Neural cell (in vitro differentiated cells): ENCODE data around the gene KCTD15. TPM values are rescaled to one million over a fixed set of nuclear protein-coding genes. Genes with fewer than 3 reads are reported as not detected.

Source experiments
- H2AFZ ChIP-seq: fragments of 200-600, 300-800 bp; sonication (generic), shearing (Covaris generic); 2 replicates; pipeline ENCODE4 v1.6.0; 2014; ENCODE audit warnings: low read depth, mild to moderate bottlenecking, antibody characterized with exemption, low read length, moderate library complexity
- H3F3A ChIP-seq: fragments of 200-600 bp; shearing (Covaris generic); 2 replicates; pipeline ENCODE4 v1.6.1; 2016; ENCODE audit warnings: mild to moderate bottlenecking, moderate library complexity, mixed read lengths, antibody characterized with exemption, low read length; ENCODE audit not compliant: insufficient read depth, poor library complexity, severe bottlenecking
- H3K27ac ChIP-seq: fragments of 200-600, 300-800 bp; sonication (generic), shearing (Covaris generic); 2 replicates; pipeline ENCODE4 v1.5.1; 2014; ENCODE audit warnings: mild to moderate bottlenecking, low read length, moderate library complexity
- H3K27me3 ChIP-seq: fragments of 300-800, 200-600 bp; sonication (generic), shearing (Covaris generic); 2 replicates; pipeline ENCODE4 v1.6.0; 2014; ENCODE audit warnings: mild to moderate bottlenecking, low read depth, low read length, moderate library complexity; ENCODE audit not compliant: insufficient read depth
- H3K36me3 ChIP-seq: fragments of 300-800, 200-600 bp; sonication (generic), shearing (Covaris generic); 2 replicates; pipeline ENCODE4 v1.5.1; 2014; ENCODE audit warnings: mild to moderate bottlenecking, antibody characterized with exemption, low read length, moderate library complexity; ENCODE audit not compliant: insufficient read depth
- H3K4me2 ChIP-seq: fragments of 300-800, 200-600 bp; sonication (generic), shearing (Covaris generic); 2 replicates; pipeline ENCODE4 v1.6.0; 2014; ENCODE audit warnings: mild to moderate bottlenecking, low read length
- H3K4me3 ChIP-seq: fragments of 300-800, 200-600 bp; sonication (generic), shearing (Covaris generic); 2 replicates; pipeline ENCODE4 v1.5.1; 2014; ENCODE audit warnings: mild to moderate bottlenecking, low read length, moderate library complexity
- H3K79me2 ChIP-seq: fragments of 200-600 bp; shearing (Covaris generic); replicated peaks from 2 replicates; pipeline ENCODE4 v1.6.0; 2014; ENCODE audit warnings: mild to moderate bottlenecking, low read length, moderate library complexity; ENCODE audit not compliant: insufficient read depth
- H3K9ac ChIP-seq: fragments of 300-800, 200-600 bp; sonication (generic), shearing (Covaris generic); 2 replicates; pipeline ENCODE4 v1.6.1; 2016; ENCODE audit warnings: mild to moderate bottlenecking, low read length, mixed read lengths
- H3K9me2 ChIP-seq: fragments of 200-600 bp; shearing (Covaris generic); 2 replicates; pipeline ENCODE4 v1.6.1; 2016; ENCODE audit warnings: mild to moderate bottlenecking, low read length, mixed read lengths; ENCODE audit not compliant: insufficient read depth
- H3K9me3 ChIP-seq: fragments of 200-600, 300-800 bp; sonication (generic), shearing (Covaris generic); 2 replicates; pipeline ENCODE4 v1.6.1; 2016; ENCODE audit warnings: mild to moderate bottlenecking, mixed run types, low read length, moderate library complexity, mixed read lengths
- H4K20me1 ChIP-seq: fragments of 200-600 bp; shearing (Covaris generic); 2 replicates; pipeline ENCODE4 v1.6.1; 2016; ENCODE audit warnings: mild to moderate bottlenecking, mixed run types; ENCODE audit not compliant: insufficient read depth
- EP300 ChIP-seq: fragments of 450-650 bp; conservative IDR thresholded peaks from 2 replicates; pipeline ENCODE4 v1.6.1; 2014; ENCODE audit warnings: antibody characterized with exemption, mild to moderate bottlenecking, moderate library complexity; ENCODE audit not compliant: poor library complexity, severe bottlenecking
- EZH2 ChIP-seq: fragments of 200-600, 300-800 bp; shearing (Covaris generic), sonication (generic); IDR thresholded peaks from 2 replicates; pipeline ENCODE4 v1.6.1; 2014; ENCODE audit warnings: antibody characterized with exemption, low read length, borderline replicate concordance, mild to moderate bottlenecking; ENCODE audit not compliant: insufficient read depth, poor library complexity, severe bottlenecking
- MXI1 ChIP-seq: fragments of 450-650 bp; conservative IDR thresholded peaks from 2 replicates; pipeline ENCODE4 v1.6.1; 2014; ENCODE audit warnings: antibody characterized with exemption, mild to moderate bottlenecking; ENCODE audit not compliant: poor library complexity, severe bottlenecking
- POLR2AphosphoS5 ChIP-seq: IDR thresholded peaks from 2 replicates; pipeline ENCODE4 v1.6.1; 2012
- RAD21 ChIP-seq: fragments of 450-650 bp; conservative IDR thresholded peaks from 2 replicates; pipeline ENCODE4 v1.6.1; 2014; ENCODE audit warnings: antibody characterized with exemption, mild to moderate bottlenecking, moderate library complexity
- REST ChIP-seq: IDR thresholded peaks from 2 replicates; pipeline ENCODE4 v1.6.1; 2012; ENCODE audit warnings: borderline replicate concordance
- SMC3 ChIP-seq: fragments of 450-650 bp; conservative IDR thresholded peaks from 2 replicates; pipeline ENCODE4 v1.6.1; 2014; ENCODE audit warnings: antibody characterized with exemption, mild to moderate bottlenecking, moderate library complexity; ENCODE audit not compliant: poor library complexity
- TAF1 ChIP-seq: IDR thresholded peaks from 2 replicates; pipeline ENCODE4 v1.6.1; 2012; ENCODE audit warnings: low read depth
- polyA plus RNA-seq: library from polyadenylated mRNA; depleted of rRNA; stranded (reverse); fragments of >200 nt; gene quantifications from 2 replicates; pipeline ENCODE4 v1.2.3, GENCODE V29; 2014
- TF ChIP-seq, protein P1 (sequence below): fragments of 450-650 bp; IDR thresholded peaks from 2 replicates; pipeline ENCODE4 v1.5.1; 2014; ENCODE audit warnings: antibody characterized with exemption, mild to moderate bottlenecking, moderate library complexity; ENCODE audit not compliant: poor library complexity, severe bottlenecking

KCTD15 gene
- polyA plus RNA-seq, 1 donor from 2014 or later = 67.9 TPM

DNA sequence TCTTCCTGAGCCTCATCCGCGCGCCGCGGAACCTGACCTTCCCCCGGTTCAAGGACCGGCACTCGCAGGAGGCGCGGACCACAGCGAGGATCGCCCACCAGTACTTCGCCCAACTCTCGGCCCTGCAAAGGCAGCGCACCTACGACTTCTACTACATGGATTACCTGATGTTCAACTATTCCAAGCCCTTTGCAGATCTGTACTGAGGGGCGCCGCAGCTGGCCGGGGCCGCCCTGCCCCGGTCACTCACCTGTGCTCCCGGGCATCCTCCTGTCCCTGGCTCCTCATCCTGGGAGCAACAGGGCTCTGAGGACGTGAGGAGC, 23.9 kb upstream of the KCTD15 start:
- Histone ChIP-seq H3K27me3 (no peaks in the 10 kb centered on the region), H3K9me3 (no peaks in the 10 kb centered on the region), H3K4me3 (no peak overlapping the region), H4K20me1 (no peaks in the 10 kb centered on the region), H2AFZ (no peak overlapping the region), H3K79me2 (no peaks in the 10 kb centered on the region), H3K27ac (no peak overlapping the region), H3K9me2 (no peaks in the 10 kb centered on the region), H3K9ac (no peak overlapping the region), H3F3A (no peaks in the 10 kb centered on the region), H3K4me2 (no peak overlapping the region), H3K36me3 (no peaks in the 10 kb centered on the region)
- TF ChIP-seq POLR2AphosphoS5 (no peak), REST (no peak), MXI1 (no peak), TAF1 (no peak), EP300 (no peak), EZH2 (no peak), RAD21 (no peak), SMC3 (no peak)
- TF ChIP-seq, protein P1, sequence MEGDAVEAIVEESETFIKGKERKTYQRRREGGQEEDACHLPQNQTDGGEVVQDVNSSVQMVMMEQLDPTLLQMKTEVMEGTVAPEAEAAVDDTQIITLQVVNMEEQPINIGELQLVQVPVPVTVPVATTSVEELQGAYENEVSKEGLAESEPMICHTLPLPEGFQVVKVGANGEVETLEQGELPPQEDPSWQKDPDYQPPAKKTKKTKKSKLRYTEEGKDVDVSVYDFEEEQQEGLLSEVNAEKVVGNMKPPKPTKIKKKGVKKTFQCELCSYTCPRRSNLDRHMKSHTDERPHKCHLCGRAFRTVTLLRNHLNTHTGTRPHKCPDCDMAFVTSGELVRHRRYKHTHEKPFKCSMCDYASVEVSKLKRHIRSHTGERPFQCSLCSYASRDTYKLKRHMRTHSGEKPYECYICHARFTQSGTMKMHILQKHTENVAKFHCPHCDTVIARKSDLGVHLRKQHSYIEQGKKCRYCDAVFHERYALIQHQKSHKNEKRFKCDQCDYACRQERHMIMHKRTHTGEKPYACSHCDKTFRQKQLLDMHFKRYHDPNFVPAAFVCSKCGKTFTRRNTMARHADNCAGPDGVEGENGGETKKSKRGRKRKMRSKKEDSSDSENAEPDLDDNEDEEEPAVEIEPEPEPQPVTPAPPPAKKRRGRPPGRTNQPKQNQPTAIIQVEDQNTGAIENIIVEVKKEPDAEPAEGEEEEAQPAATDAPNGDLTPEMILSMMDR = no peak

GRCh38 chr19:33773704-33774624, 22.7 kb upstream of the KCTD15 start:
- Histone ChIP-seq H3K27ac (no peak overlapping the region), H3F3A (no peaks in the 10 kb centered on the region), H3K36me3 (no peaks in the 10 kb centered on the region), H3K27me3 (no peaks in the 10 kb centered on the region), H4K20me1 (no peaks in the 10 kb centered on the region), H3K9me2 (no peaks in the 10 kb centered on the region), H3K4me3 (no peak overlapping the region), H2AFZ (no peak overlapping the region), H3K79me2 (no peaks in the 10 kb centered on the region), H3K4me2 (no peak overlapping the region), H3K9ac (no peak overlapping the region), H3K9me3 (no peaks in the 10 kb centered on the region)
- TF ChIP-seq REST (no peak), POLR2AphosphoS5 (no peak), MXI1 (no peak), EP300 (no peak)
